Thymus (tissue), 11 donors: ENCODE results near the gene PLAAT4. TPM values are rescaled to one million over a fixed set of nuclear protein-coding genes. Genes with fewer than 3 reads are reported as not detected.
A peak's percentile ranks its signal among the peaks of the same experiment; 100 is the strongest.
"Not testable (repeated sequence)": the region's sequence is repeated elsewhere in the genome, so short reads cannot be mapped to it uniquely, and the experiment has no call there.

Source experiments
- DNase-seq, 9 donors: peaks; one replicate each; pipeline ENCODE4 v3.0.0-alpha.2; 2013; ENCODE audit warnings: low spot score in 9 of 9, low read depth in 6 of 9, missing footprints in 1 of 9
- H3K27ac ChIP-seq, 2 donors: one replicate each; pipeline ENCODE4 v1.5.1; 2013; ENCODE audit warnings: control low read depth in 1 of 2, low read depth in 1 of 2, low read length in 1 of 2, mild to moderate bottlenecking in 1 of 2, moderate library complexity in 1 of 2
- H3K27me3 ChIP-seq, 2 donors: one replicate each; pipeline ENCODE4 v1.5.1; 2013; ENCODE audit warnings: low read length in 1 of 2; ENCODE audit not compliant: control insufficient read depth in 2 of 2, insufficient read depth in 1 of 2
- H3K36me3 ChIP-seq, 2 donors: one replicate each; pipeline ENCODE4 v1.5.1; 2013; ENCODE audit warnings: low read length in 1 of 2, mild to moderate bottlenecking in 1 of 2, moderate library complexity in 1 of 2; ENCODE audit not compliant: control insufficient read depth in 2 of 2, insufficient read depth in 2 of 2
- H3K4me1 ChIP-seq, 2 donors: one replicate each; pipeline ENCODE4 v1.5.1; 2013; ENCODE audit warnings: low read length in 2 of 2; ENCODE audit not compliant: control insufficient read depth in 2 of 2, insufficient read depth in 2 of 2
- H3K4me3 ChIP-seq, 2 donors: one replicate each; pipeline ENCODE4 v1.5.1; 2013; ENCODE audit warnings: low read length in 2 of 2, control low read depth in 1 of 2, mild to moderate bottlenecking in 1 of 2
- H3K9me3 ChIP-seq, 2 donors: one replicate each; pipeline ENCODE4 v1.5.1; 2013; ENCODE audit warnings: low read length in 1 of 2, mild to moderate bottlenecking in 1 of 2; ENCODE audit not compliant: control insufficient read depth in 2 of 2, insufficient read depth in 1 of 2
- WGBS: extraction: QIAGEN DNeasy Blood & Tissue Kit; methylation state at CpG from one replicate; pipeline ENCODE4 v1.1.7; 2013; 5-methylcytosine and 5-hydroxymethylcytosine counted together
- polyA plus RNA-seq: library from polyadenylated mRNA; stranded (reverse); fragments of 200-250 nt; gene quantifications from one replicate; pipeline ENCODE4 v1.2.3, GENCODE V29; 2013
- total RNA-seq: library from RNA; stranded (reverse); fragments of 120-200 nt; gene quantifications from one replicate; pipeline ENCODE4 v1.2.4, GENCODE V29; 2013
- donor health status: healthy.

PLAAT4 gene
- total and polyA plus RNA-seq, 2 donors: 68.3 to 109 TPM

- H3K36me3 ChIP-seq, H3K9me3 ChIP-seq, H3K4me3 ChIP-seq, H3K27me3 ChIP-seq, H3K27ac ChIP-seq: not testable (repeated sequence)
- H3K4me1 ChIP-seq: peaks cover 3 to 15% of the 10 kb centered on the region in 2 donors
- 68% methylated on average over 4 of the region's 6 CpGs for WGBS
- DNase-seq: peak in 1 of 9 donors; percentile 71
Measured at GRCh38 chr11:63531074-63531792, 5.4 kb upstream of the PLAAT4 start.

- Histone ChIP-seq H3K4me3 (no peak overlapping the region), H3K9me3 (no peaks in the 10 kb centered on the region), H3K36me3 (no peaks in the 10 kb centered on the region), H3K4me1 (peaks cover 5 to 22% of the 10 kb centered on the region in 2 donors), H3K27ac (no peak overlapping the region), H3K27me3 (no peaks in the 10 kb centered on the region)
- 82% methylated on average over 2 of the region's 2 CpGs for WGBS
- no peak for DNase-seq
Measured at GRCh38 chr11:63532117-63532516, 4.5 kb upstream of the PLAAT4 start.

DNA sequence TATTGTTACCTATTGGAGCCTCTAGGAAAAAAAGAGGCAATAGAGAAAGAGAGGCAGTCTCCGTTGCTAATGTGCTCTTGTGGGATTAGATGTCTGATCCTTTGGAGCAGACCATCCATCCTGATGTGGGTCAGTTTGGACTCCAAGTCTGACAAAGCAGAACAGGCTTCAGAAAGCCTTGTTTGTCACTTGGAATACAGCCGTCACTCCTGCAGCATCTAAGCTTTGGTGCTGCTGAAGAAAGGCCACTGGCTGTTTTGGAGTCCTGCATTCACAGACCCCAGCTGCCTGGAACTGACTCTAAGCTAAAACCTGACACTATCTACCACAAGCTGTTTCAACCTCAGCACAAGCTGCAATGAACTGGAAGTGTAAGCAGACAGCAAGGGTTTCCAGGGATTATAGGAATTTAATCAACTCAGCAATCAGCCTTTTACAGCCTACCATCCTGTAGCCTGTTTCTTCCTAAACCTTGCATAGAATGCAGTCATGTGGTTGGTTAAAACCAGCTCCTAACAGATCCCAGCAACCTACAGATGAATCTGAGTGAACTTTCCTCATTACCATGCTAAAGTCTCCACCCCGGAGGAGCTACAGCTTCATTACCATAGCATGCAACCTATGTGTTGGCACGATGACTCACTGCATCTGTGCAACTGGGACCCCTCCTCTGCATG is 3.7 kb upstream of the PLAAT4 start:
- 97% methylated on average over 4 of the region's 4 CpGs for WGBS
- H3K9me3 ChIP-seq: no peaks in the 10 kb centered on the region
- H3K4me3 ChIP-seq: no peak overlapping the region
- peaks cover 11 to 30% of the 10 kb centered on the region in 2 donors for H3K4me1 ChIP-seq
- no peaks in the 10 kb centered on the region for H3K27me3 ChIP-seq
- H3K27ac ChIP-seq: no peak overlapping the region
- DNase-seq: no peak
- H3K36me3 ChIP-seq: no peaks in the 10 kb centered on the region

GRCh38 chr11:63534076-63534475 is 2.5 kb upstream of the PLAAT4 start:
- Histone ChIP-seq H3K27me3 (no peaks in the 10 kb centered on the region), H3K9me3 (no peaks in the 10 kb centered on the region), H3K27ac (no peak overlapping the region), H3K4me1 (peaks cover 14 to 38% of the 10 kb centered on the region in 2 donors), H3K4me3 (no peak overlapping the region), H3K36me3 (peaks cover 0 to under 1% of the 10 kb centered on the region in 2 donors)
- 49% methylated on average over 3 of the region's 3 CpGs for WGBS
- DNase-seq: no peak

DNA sequence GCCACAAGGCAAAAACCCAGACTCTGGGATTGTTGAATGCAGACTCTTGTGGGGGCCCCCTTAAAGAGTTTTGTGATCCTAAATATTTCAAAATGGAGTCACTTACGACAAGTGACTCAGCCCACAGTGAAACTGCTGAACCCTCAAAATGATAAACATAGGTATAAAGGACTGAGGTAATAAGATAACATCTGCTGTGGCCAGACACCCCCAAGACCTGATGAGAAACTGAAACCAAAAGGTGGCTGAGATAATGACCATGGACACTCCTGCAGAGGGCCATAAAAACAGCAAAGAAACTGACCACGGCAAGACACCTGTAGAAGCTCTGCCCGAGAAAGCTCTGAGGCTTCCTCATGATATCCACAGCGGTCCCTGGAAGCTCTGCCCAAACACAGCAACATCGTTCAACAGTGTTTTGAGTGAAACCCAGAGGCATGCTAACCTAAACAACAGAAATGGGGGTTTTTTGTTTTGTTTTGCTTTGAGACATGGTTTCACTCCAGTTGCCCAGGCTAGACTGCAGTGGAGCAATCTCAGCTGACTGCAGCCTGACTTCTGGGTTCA is 1.6 kb upstream of the PLAAT4 start:
- Histone ChIP-seq H3K4me3 (no peak overlapping the region), H3K4me1 (peaks cover 14 to 38% of the 10 kb centered on the region in 2 donors), H3K36me3 (peaks cover 0 to 2% of the 10 kb centered on the region in 2 donors), H3K9me3 (no peaks in the 10 kb centered on the region), H3K27ac (no peak overlapping the region), H3K27me3 (no peaks in the 10 kb centered on the region)
- DNase-seq: no peak
- WGBS: 91% methylated on average over 5 of the region's 5 CpGs

DNA sequence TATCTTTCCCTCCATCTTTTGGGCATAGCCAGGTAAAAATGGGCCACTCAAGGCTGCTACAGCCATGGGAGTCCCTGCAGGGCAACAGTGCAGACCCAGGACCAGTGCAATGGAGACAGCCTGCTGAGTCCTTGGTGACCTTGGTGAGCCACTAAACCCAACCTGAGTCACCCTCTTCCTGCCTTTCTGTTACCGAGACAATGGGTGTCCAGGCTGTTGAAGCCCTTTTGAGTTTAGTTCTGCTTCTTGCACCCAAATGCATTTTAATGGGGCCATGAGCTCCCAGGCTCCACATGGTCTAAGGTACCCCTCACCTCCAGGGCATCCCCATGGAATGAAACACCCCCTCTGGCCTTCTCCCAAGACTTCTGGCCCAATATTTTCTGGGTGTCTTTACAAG is 874 bp upstream of the PLAAT4 start:
- peaks cover 0 to 2% of the 10 kb centered on the region in 2 donors for H3K36me3 ChIP-seq
- no peak overlapping the region for H3K4me3 ChIP-seq
- H3K9me3 ChIP-seq: no peaks in the 10 kb centered on the region
- H3K27ac ChIP-seq: no peak overlapping the region
- H3K4me1 ChIP-seq: peaks cover 14 to 38% of the 10 kb centered on the region in 2 donors
- DNase-seq: no peak
- H3K27me3 ChIP-seq: no peaks in the 10 kb centered on the region
- 97% methylated on average over 1 of the region's 1 CpG for WGBS

- peak overlapping the region; percentile 52 to 54 for H3K4me3 ChIP-seq
- peak overlapping the region; percentile 82 to 84 for H3K27ac ChIP-seq
- H3K27me3 ChIP-seq: no peaks in the 10 kb centered on the region
Measured at GRCh38 chr11:63537293-63538101, 889 bp downstream of the PLAAT4 start.

DNA sequence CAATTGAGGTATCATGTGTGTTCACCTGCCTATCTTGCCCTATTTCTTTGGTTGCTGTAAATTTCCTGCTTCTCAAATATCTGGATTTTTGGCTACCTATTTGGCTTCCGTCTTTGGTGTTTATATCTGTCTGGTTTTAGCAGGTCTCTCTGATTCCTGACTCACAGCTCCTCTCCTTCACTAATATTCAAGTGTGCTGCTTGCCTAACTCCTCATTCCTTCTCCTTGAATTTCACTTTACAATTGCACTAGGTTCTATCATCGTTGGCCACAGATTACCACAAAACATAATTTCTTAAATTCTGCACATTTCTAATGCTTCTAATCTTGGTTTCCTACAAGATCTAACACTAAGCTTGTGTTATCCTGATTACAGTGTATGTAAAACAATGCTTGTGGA is 5.9 kb downstream of the PLAAT4 start:
- Histone ChIP-seq H3K4me1 (peaks cover 7 to 12% of the 10 kb centered on the region in 2 donors), H3K36me3 (peaks cover 4 to 26% of the 10 kb centered on the region in 2 donors)
- H3K9me3 ChIP-seq, H3K27ac ChIP-seq, H3K4me3 ChIP-seq, DNase-seq, H3K27me3 ChIP-seq: not testable (repeated sequence)
- 97% methylated on average over 2 of the region's 2 CpGs for WGBS

More at GRCh38 chr11:63537293-63538101, 889 bp downstream of the PLAAT4 start:
- Histone ChIP-seq H3K36me3 (peaks cover 0 to 2% of the 10 kb centered on the region in 2 donors), H3K9me3 (no peaks in the 10 kb centered on the region), H3K4me1 (peaks cover 12 to 32% of the 10 kb centered on the region in 2 donors)
- 31% methylated on average over 8 of the region's 8 CpGs for WGBS
- DNase-seq: peak in 1 of 9 donors; percentile 37
